Natural killer cell (primary cell): ENCODE results near the gene KCNJ11. TPM values are rescaled to one million over a fixed set of nuclear protein-coding genes. Genes with fewer than 3 reads are reported as not detected.

ENCODE experiments used
- ATAC-seq, 3 donors: fragments of 150-1000 bp in 2 of 3; fragments of 200-7000 bp in 1 of 3; cut with Tn5 transposase; 1 replicate in 1 of 3; 2 replicates in 2 of 3; pipeline ENCODE4 v1.10.0; 2021; ENCODE audit warnings: mild to moderate bottlenecking in 2 of 3, moderate library complexity in 2 of 3
- DNase-seq, 2 donors: peaks; one replicate each; pipeline versions ENCODE4 v3.0.0 to v3.0.0-alpha.2; 2013 to 2021; ENCODE audit warnings: mixed read lengths in 1 of 2
- H3K27ac ChIP-seq: one replicate; pipeline ENCODE4 v1.5.1; 2013; ENCODE audit warnings: mild to moderate bottlenecking, low read length
- H3K27me3 ChIP-seq: one replicate; pipeline ENCODE4 v1.6.1; 2013; ENCODE audit warnings: low read length; ENCODE audit not compliant: control insufficient read depth, insufficient read depth
- H3K36me3 ChIP-seq: one replicate; pipeline ENCODE4 v1.6.1; 2013; ENCODE audit warnings: low read length; ENCODE audit not compliant: control insufficient read depth, insufficient read depth
- H3K4me1 ChIP-seq: one replicate; pipeline ENCODE4 v1.6.1; 2013; ENCODE audit warnings: low read length; ENCODE audit not compliant: control insufficient read depth, insufficient read depth
- H3K4me3 ChIP-seq: one replicate; pipeline ENCODE4 v1.5.1; 2013; ENCODE audit warnings: low read length
- H3K9me3 ChIP-seq: one replicate; pipeline ENCODE4 v1.6.1; 2013; ENCODE audit warnings: low read length; ENCODE audit not compliant: control insufficient read depth, insufficient read depth
- H3K27ac Mint-ChIP-seq, 2 donors: one replicate each; pipeline ENCODE4 v1.8.0; 2022; ENCODE audit warnings: mild to moderate bottlenecking in 2 of 2, mixed read lengths in 2 of 2, moderate library complexity in 1 of 2
- H3K27me3 Mint-ChIP-seq, 2 donors: one replicate each; pipeline ENCODE4 v1.8.0; 2022; ENCODE audit warnings: low read depth in 2 of 2, mixed read lengths in 2 of 2
- H3K36me3 Mint-ChIP-seq: one replicate; pipeline ENCODE4 v1.8.0; 2022; ENCODE audit warnings: mixed read lengths
- H3K4me1 Mint-ChIP-seq, 2 donors: one replicate each; pipeline ENCODE4 v1.8.0; 2022; ENCODE audit warnings: mixed read lengths in 2 of 2
- H3K4me3 Mint-ChIP-seq: one replicate; pipeline ENCODE4 v1.8.0; 2022; ENCODE audit warnings: mild to moderate bottlenecking, moderate library complexity, mixed read lengths
- H3K9me3 Mint-ChIP-seq, 2 donors: one replicate each; pipeline ENCODE4 v1.8.0; 2022; ENCODE audit warnings: mixed read lengths in 2 of 2
- CTCF ChIP-seq: fragments of 200-600 bp; IDR thresholded peaks from one replicate; pipeline ENCODE4 v1.8.0; 2022; ENCODE audit warnings: antibody characterized with exemption
- WGBS: methylation state at CpG from one replicate; pipeline ENCODE4 v1.1.7; 2013; ENCODE audit warnings: missing lambda C conversion rate; ENCODE audit not compliant: insufficient coverage; 5-methylcytosine and 5-hydroxymethylcytosine counted together
- intact Hi-C: fragments of 100-400 bp; cut with micrococcal nuclease; formaldehyde crosslinking; loops from one replicate; pipeline ENCODE4 v1.14.2; 2022
- total RNA-seq, 4 donors: library from RNA; stranded (reverse); fragments of 120-200 nt in 1 of 4; gene quantifications; one replicate each; pipeline versions ENCODE4 v1.2.3 to v1.2.4, GENCODE V29; 2013 to 2022

KCNJ11 gene
- total RNA-seq = under 1 TPM in 1 of 3 donors, not detected in 2; 1.00 TPM
- total RNA-seq (2013) = 0.54 TPM

DNA sequence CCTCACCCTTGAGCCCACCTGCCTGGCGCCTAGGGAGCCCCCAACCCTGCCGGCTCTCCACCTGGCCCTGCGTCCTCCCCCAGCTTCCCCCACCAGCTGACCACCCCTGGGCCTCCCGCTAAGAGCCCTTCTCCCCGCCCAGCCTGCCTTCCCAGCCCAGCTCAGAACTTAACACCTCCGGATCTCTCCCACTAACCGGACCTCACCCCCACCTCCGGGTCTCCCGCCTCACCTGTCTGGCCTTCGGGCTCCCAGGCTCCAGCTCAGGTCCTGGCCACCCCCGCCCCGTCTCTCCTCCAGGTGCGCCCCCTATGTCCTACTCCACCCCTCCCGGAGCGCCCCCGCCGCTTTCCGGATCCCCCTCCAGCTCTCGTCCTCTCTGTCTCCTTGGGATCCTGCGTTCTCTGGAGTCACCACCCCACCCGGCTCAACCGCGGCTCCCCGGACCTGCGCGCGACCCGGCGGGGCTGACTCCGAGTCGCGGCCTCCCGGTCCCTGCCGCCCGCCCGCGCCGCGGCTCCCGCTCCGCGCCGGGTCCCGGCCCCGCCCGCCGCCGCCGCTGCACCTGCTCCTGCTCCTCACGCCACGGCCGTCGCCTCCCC is at the start of gene KCNJ11:
Gene KCNJ11, minus strand, starts transcription at position 51 of the 602 bp plus-strand sequence. CDS start 568 bp downstream, outside the sequence.
- H3K4me3 Mint-ChIP-seq = peak within 1 kb of the TSS; percentile 85
- Histone ChIP-seq H3K4me3 (peak within 1 kb of the TSS; percentile 66), H3K36me3 (no peaks in the 10 kb centered on the region), H3K27ac (peak within 1 kb of the TSS; percentile 26), H3K27me3 (no peaks in the 10 kb centered on the region), H3K4me1 (peaks cover 13% of the 10 kb centered on the region), H3K9me3 (no peaks in the 10 kb centered on the region)
- no peaks in the 10 kb centered on the region for H3K36me3 Mint-ChIP-seq
- WGBS = 4% methylated on average over 53 of the region's 53 CpGs
- ATAC-seq (peak; percentile 44 to 58 (median 54)), DNase-seq (no peak)
- H3K4me1 Mint-ChIP-seq = peaks cover 9 to 11% of the 10 kb centered on the region in 2 donors
- peak within 1 kb of the TSS in 1 of 2 donors; percentile 67 for H3K27ac Mint-ChIP-seq
- H3K27me3 Mint-ChIP-seq = no peaks in the 10 kb centered on the region
- H3K9me3 Mint-ChIP-seq = no peaks in the 10 kb centered on the region
- TF ChIP-seq CTCF = no peak
- intact Hi-C loops = no loop called here

DNA sequence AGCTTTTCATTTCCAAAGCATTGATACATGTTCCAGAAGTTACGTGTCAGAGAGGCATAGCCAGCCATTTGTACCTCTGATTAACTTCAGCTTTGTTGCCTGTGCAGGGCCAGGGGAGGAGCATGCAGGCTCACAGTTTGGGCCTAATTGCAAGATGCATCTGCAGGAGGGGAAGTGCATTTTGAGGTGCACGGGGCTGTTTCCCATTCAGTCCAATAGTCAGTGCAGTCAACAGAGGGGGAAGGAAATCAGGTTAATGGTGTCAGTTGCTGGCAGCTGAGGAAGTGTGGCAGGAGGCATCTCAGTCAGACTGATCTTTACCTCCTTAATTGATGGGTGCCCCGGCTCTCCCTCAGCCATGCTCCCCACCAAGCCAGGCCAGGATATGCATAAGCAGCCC is 48.9 kb upstream of the KCNJ11 start:
- Histone ChIP-seq H3K4me1 (no peaks in the 10 kb centered on the region), H3K27ac (no peak overlapping the region), H3K4me3 (no peak overlapping the region), H3K27me3 (no peaks in the 10 kb centered on the region), H3K9me3 (no peaks in the 10 kb centered on the region), H3K36me3 (no peaks in the 10 kb centered on the region)
- DNase-seq (no peak), ATAC-seq (no peak)
- Mint-ChIP-seq H3K4me3 (no peak overlapping the region), H3K27ac (no peak overlapping the region), H3K9me3 (no peaks in the 10 kb centered on the region), H3K4me1 (no peaks in the 10 kb centered on the region), H3K36me3 (no peaks in the 10 kb centered on the region), H3K27me3 (peaks cover 3 to 8% of the 10 kb centered on the region in 2 donors)
- intact Hi-C loops = no loop called here
- WGBS = 43% methylated on average over 3 of the region's 3 CpGs
- TF ChIP-seq CTCF = no peak

DNA sequence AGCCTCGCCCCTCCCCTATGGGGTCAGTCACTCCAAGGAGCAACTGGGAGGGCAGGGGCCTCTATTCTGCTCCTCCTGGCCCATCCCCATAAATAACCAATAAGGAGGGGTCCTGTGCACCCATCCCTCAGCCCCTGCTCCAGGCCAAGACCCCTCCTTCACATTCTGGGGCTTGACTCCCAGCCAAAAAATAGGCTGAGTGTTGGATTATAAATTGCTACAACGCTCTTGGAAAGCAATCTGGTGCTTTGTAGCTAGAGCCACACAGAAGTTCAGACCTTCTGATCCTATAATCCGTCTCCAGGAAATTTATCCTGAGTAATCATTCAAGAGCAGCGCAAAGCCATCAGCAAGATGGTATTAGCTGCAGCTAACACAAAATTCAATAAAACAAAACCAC is 45.6 kb upstream of the KCNJ11 start:
- 83% methylated on average over 4 of the region's 4 CpGs for WGBS
- Histone ChIP-seq H3K4me1 (no peaks in the 10 kb centered on the region), H3K9me3 (no peaks in the 10 kb centered on the region), H3K27me3 (no peaks in the 10 kb centered on the region), H3K4me3 (no peak overlapping the region), H3K36me3 (no peaks in the 10 kb centered on the region), H3K27ac (no peak overlapping the region)
- TF ChIP-seq CTCF = no peak
- H3K36me3 Mint-ChIP-seq = no peaks in the 10 kb centered on the region
- peaks cover 0 to 8% of the 10 kb centered on the region in 2 donors for H3K27me3 Mint-ChIP-seq
- no peak overlapping the region for H3K4me3 Mint-ChIP-seq
- no peaks in the 10 kb centered on the region for H3K4me1 Mint-ChIP-seq
- H3K9me3 Mint-ChIP-seq = no peaks in the 10 kb centered on the region
- intact Hi-C loops = no loop called here
- DNase-seq = no peak
- no peak for ATAC-seq
- no peak overlapping the region for H3K27ac Mint-ChIP-seq

DNA sequence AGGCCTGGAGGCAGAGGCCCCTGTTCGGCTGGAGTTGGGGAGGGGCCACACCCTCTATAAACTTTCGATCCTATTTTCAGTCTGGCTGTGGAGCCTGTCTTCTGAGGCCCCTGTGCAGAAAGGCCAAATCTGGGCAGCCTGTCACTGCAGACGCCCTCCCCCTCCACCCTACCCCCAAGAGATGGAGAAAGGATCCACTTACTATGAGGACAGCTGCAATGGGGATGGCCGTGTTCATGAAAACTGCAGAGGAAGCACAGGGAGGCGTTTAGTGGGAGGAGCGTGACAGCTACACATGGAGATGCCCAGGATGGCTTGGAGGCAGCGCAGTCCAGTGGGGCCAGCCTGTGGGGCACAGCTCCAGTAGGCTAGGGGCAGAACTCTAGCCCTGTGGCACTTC is 43.5 kb upstream of the KCNJ11 start:
- H3K36me3 Mint-ChIP-seq = no peaks in the 10 kb centered on the region
- intact Hi-C loops = no loop called here
- no peaks in the 10 kb centered on the region for H3K9me3 Mint-ChIP-seq
- Histone ChIP-seq H3K36me3 (no peaks in the 10 kb centered on the region), H3K27ac (no peak overlapping the region), H3K27me3 (no peaks in the 10 kb centered on the region), H3K4me1 (no peaks in the 10 kb centered on the region), H3K9me3 (no peaks in the 10 kb centered on the region), H3K4me3 (no peak overlapping the region)
- H3K27me3 Mint-ChIP-seq = peaks cover 2 to 8% of the 10 kb centered on the region in 2 donors
- H3K27ac Mint-ChIP-seq = no peak overlapping the region
- WGBS = 84% methylated on average over 7 of the region's 7 CpGs
- DNase-seq (no peak), ATAC-seq (no peak)
- no peak for TF ChIP-seq CTCF
- H3K4me1 Mint-ChIP-seq = no peaks in the 10 kb centered on the region
- no peak overlapping the region for H3K4me3 Mint-ChIP-seq
